A673 (cell line): ENCODE results near the gene TRDMT1. TPM values are rescaled to one million over a fixed set of nuclear protein-coding genes. Genes with fewer than 3 reads are reported as not detected.

Experiments used
- BruUV-seq: library from RNA; stranded (reverse); fragments of 400-500 nt; replicated peaks from 2 replicates; lab custom pipeline; 2021; lab: Mats Ljungman, UMichigan
- CTCF ChIA-PET: fragments of 300-600 bp; sonication (Branson Sonifier 250); formaldehyde crosslinking; loops from one replicate; lab custom pipeline; 2022; ENCODE audit warnings: antibody characterized with exemption; lab: Charles Lee
- POLR2A ChIA-PET: fragments of 300-600 bp; sonication (Branson Sonifier 250); formaldehyde crosslinking; loops from one replicate; lab custom pipeline; 2022; ENCODE audit warnings: antibody characterized with exemption; ENCODE audit not compliant: low non-redundant PET; lab: Charles Lee
- DNase-seq: peaks from one replicate; pipeline ENCODE4 v3.0.0-alpha.2; 2015; ENCODE audit warnings: low spot score
- H3K27ac ChIP-seq: fragments of 200-600 bp; sonication (generic); 2 replicates; pipeline ENCODE4 v1.5.1; 2016; ENCODE audit warnings: mixed run types, low read depth, mild to moderate bottlenecking, mixed read lengths, antibody characterized with exemption, low read length; ENCODE audit not compliant: poor library complexity, severe bottlenecking
- H3K27me3 ChIP-seq: fragments of 200-600 bp; sonication (generic); replicated peaks from 2 replicates; pipeline ENCODE4 v1.6.1; 2017; ENCODE audit warnings: mixed run types, low read depth, mild to moderate bottlenecking, mixed read lengths, antibody characterized with exemption, low read length; ENCODE audit not compliant: insufficient read depth, poor library complexity
- H3K36me3 ChIP-seq: fragments of 200-600 bp; sonication (generic); 2 replicates; pipeline ENCODE4 v1.6.1; 2016; ENCODE audit warnings: mixed run types, mild to moderate bottlenecking, mixed read lengths, antibody characterized with exemption, low read length; ENCODE audit not compliant: insufficient read depth, poor library complexity, severe bottlenecking
- H3K4me1 ChIP-seq: fragments of 200-600 bp; sonication (generic); 2 replicates; pipeline ENCODE4 v1.6.1; 2017; ENCODE audit warnings: mixed run types, mild to moderate bottlenecking, mixed read lengths, antibody characterized with exemption, low read length; ENCODE audit not compliant: insufficient read depth, poor library complexity, severe bottlenecking
- H3K4me3 ChIP-seq: fragments of 200-600 bp; sonication (generic); 2 replicates; pipeline ENCODE4 v1.5.1; 2016; ENCODE audit warnings: low read depth, mixed run types, mild to moderate bottlenecking, mixed read lengths, low read length; ENCODE audit not compliant: poor library complexity, severe bottlenecking
- H3K9me3 ChIP-seq: fragments of 200-600 bp; sonication (generic); 2 replicates; pipeline ENCODE4 v1.6.1; 2016; ENCODE audit warnings: mixed run types, low read depth, mild to moderate bottlenecking, mixed read lengths, antibody characterized with exemption, low read length; ENCODE audit not compliant: poor library complexity, severe bottlenecking
- EZH2 ChIP-seq: fragments of 200-600 bp; sonication (generic); IDR thresholded peaks from 2 replicates; pipeline ENCODE4 v1.6.1; 2017; ENCODE audit warnings: borderline replicate concordance, low read depth, mild to moderate bottlenecking, mixed read lengths, antibody characterized with exemption, low read length; ENCODE audit not compliant: poor library complexity, severe bottlenecking
- intact Hi-C: fragments of 100-400 bp; cut with micrococcal nuclease; formaldehyde crosslinking; loops from one replicate; pipeline ENCODE4 v1.10.0; 2022; ENCODE audit not compliant: unreplicated experiment
- total RNA-seq: library from RNA; stranded (reverse); gene quantifications from 2 replicates; pipeline ENCODE4 v1.2.3, GENCODE V29; 2021
- TF ChIP-seq, protein P1 (sequence below): fragments of 300-800, 200-600 bp; sonication (generic); conservative IDR thresholded peaks from 2 replicates; pipeline ENCODE4 v1.5.1; 2017; ENCODE audit warnings: low read depth, mild to moderate bottlenecking, antibody characterized with exemption, low read length, moderate library complexity, mixed read lengths

TRDMT1 gene
- total RNA-seq, 1 experiment from 2014 or later, result 14.0 TPM

DNA sequence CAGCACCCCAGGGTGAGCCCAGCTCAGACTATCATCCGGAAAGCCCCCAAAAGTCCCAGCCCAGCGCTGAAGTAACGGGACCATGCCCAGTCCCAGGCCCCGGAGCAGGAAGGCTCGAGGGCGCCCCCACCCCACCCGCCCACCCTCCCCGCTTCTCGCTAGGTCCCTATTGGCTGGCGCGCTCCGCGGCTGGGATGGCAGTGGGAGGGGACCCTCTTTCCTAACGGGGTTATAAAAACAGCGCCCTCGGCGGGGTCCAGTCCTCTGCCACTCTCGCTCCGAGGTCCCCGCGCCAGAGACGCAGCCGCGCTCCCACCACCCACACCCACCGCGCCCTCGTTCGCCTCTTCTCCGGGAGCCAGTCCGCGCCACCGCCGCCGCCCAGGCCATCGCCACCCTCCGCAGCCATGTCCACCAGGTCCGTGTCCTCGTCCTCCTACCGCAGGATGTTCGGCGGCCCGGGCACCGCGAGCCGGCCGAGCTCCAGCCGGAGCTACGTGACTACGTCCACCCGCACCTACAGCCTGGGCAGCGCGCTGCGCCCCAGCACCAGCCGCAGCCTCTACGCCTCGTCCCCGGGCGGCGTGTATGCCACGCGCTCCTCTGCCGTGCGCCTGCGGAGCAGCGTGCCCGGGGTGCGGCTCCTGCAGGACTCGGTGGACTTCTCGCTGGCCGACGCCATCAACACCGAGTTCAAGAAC lies 27.7 kb upstream of the TRDMT1 start:
- TF ChIP-seq, protein P1, sequence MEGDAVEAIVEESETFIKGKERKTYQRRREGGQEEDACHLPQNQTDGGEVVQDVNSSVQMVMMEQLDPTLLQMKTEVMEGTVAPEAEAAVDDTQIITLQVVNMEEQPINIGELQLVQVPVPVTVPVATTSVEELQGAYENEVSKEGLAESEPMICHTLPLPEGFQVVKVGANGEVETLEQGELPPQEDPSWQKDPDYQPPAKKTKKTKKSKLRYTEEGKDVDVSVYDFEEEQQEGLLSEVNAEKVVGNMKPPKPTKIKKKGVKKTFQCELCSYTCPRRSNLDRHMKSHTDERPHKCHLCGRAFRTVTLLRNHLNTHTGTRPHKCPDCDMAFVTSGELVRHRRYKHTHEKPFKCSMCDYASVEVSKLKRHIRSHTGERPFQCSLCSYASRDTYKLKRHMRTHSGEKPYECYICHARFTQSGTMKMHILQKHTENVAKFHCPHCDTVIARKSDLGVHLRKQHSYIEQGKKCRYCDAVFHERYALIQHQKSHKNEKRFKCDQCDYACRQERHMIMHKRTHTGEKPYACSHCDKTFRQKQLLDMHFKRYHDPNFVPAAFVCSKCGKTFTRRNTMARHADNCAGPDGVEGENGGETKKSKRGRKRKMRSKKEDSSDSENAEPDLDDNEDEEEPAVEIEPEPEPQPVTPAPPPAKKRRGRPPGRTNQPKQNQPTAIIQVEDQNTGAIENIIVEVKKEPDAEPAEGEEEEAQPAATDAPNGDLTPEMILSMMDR, result no peak
- TF ChIP-seq EZH2, result no peak
- DNase-seq, result peak; percentile 94
- Histone ChIP-seq H3K4me1 (peaks cover 42% of the 10 kb centered on the region), H3K4me3 (peak overlapping the region; percentile 96), H3K27ac (peak overlapping the region; percentile 96), H3K27me3 (no peaks in the 10 kb centered on the region), H3K9me3 (no peaks in the 10 kb centered on the region), H3K36me3 (peaks cover 38% of the 10 kb centered on the region)
- TSS peak; percentile 42 for BruUV-seq
- ChIA-PET CTCF (interaction anchor here (0.6 to 1.0 kb wide), 2 partner anchors 21 to 200 kb away, joined by 3 read pairs; no protein-coding TSS in a partner anchor), POLR2A (no interaction called here)
- intact Hi-C loops, result loop anchor here (2.0 to 5.0 kb wide), 3 partner anchors 28 to 277 kb away; partner anchors contain the start of gene TRDMT1

DNA sequence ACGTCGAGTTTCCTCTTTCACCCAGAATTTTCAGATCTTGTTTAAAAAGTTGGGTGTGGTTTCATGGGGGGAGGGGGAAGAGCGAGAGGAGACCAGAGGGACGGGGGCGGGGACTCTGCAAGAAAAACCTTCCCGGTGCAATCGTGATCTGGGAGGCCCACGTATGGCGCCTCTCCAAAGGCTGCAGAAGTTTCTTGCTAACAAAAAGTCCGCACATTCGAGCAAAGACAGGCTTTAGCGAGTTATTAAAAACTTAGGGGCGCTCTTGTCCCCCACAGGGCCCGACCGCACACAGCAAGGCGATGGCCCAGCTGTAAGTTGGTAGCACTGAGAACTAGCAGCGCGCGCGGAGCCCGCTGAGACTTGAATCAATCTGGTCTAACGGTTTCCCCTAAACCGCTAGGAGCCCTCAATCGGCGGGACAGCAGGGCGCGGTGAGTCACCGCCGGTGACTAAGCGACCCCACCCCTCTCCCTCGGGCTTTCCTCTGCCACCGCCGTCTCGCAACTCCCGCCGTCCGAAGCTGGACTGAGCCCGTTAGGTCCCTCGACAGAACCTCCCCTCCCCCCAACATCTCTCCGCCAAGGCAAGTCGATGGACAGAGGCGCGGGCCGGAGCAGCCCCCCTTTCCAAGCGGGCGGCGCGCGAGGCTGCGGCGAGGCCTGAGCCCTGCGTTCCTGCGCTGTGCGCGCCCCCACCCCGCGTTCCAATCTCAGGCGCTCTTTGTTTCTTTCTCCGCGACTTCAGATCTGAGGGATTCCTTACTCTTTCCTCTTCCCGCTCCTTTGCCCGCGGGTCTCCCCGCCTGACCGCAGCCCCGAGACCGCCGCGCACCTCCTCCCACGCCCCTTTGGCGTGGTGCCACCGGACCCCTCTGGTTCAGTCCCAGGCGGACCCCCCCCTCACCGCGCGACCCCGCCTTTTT lies 26.9 kb upstream of the TRDMT1 start, which contains the start of gene VIM:
Gene VIM, plus strand, starts transcription at position 151 of the 925 bp plus-strand sequence. CDS start 1,182 bp downstream, outside the sequence.
- Histone ChIP-seq H3K27me3 (no peaks in the 10 kb centered on the region), H3K36me3 (peaks cover 29% of the 10 kb centered on the region), H3K4me1 (peaks cover 38% of the 10 kb centered on the region), H3K4me3 (peak within 1 kb of the TSS; percentile 96), H3K9me3 (no peaks in the 10 kb centered on the region), H3K27ac (peak within 1 kb of the TSS; percentile 96)
- intact Hi-C loops, result loop anchor here (2.0 to 5.0 kb wide), 3 partner anchors 28 to 276 kb away; partner anchors contain the start of gene TRDMT1
- peak; percentile 97 for DNase-seq
- BruUV-seq, result no TSS peak
- POLR2A ChIA-PET, result interaction anchor here (0.7 kb wide), 1 partner anchor 15 kb away, joined by 5 read pairs; no protein-coding TSS in a partner anchor
- TF ChIP-seq EZH2, result no peak
- TF ChIP-seq, protein P1, result no peak; the same call in 1 of the 2 replicates
- CTCF ChIA-PET, result interaction anchor here (1.0 kb wide), 1 partner anchor 199 kb away, joined by 3 read pairs; no protein-coding TSS in a partner anchor
